ENCODE results near the gene TAS1R3.

TAS1R3 gene

DNA sequence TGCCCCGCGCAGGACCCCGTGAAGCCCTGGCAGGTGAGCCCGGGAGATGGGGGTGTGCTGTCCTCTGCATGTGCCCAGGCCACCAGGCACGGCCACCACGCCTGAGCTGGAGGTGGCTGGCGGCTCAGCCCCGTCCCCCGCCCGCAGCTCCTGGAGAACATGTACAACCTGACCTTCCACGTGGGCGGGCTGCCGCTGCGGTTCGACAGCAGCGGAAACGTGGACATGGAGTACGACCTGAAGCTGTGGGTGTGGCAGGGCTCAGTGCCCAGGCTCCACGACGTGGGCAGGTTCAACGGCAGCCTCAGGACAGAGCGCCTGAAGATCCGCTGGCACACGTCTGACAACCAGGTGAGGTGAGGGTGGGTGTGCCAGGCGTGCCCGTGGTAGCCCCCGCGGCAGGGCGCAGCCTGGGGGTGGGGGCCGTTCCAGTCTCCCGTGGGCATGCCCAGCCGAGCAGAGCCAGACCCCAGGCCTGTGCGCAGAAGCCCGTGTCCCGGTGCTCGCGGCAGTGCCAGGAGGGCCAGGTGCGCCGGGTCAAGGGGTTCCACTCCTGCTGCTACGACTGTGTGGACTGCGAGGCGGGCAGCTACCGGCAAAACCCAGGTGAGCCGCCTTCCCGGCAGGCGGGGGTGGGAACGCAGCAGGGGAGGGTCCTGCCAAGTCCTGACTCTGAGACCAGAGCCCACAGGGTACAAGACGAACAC, 1.8 kb downstream of the TAS1R3 start:
- in situ Hi-C loops (cut with MboI; ENCODE audit: low pct_unique_long_range_greater_than_20kb, low sequenced_read_pairs), result no loop called here
- no peak for DNase-seq

DNA sequence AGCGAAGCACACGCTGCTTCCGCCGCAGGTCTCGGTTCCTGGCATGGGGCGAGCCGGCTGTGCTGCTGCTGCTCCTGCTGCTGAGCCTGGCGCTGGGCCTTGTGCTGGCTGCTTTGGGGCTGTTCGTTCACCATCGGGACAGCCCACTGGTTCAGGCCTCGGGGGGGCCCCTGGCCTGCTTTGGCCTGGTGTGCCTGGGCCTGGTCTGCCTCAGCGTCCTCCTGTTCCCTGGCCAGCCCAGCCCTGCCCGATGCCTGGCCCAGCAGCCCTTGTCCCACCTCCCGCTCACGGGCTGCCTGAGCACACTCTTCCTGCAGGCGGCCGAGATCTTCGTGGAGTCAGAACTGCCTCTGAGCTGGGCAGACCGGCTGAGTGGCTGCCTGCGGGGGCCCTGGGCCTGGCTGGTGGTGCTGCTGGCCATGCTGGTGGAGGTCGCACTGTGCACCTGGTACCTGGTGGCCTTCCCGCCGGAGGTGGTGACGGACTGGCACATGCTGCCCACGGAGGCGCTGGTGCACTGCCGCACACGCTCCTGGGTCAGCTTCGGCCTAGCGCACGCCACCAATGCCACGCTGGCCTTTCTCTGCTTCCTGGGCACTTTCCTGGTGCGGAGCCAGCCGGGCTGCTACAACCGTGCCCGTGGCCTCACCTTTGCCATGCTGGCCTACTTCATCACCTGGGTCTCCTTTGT, 2.6 kb downstream of the TAS1R3 start:
- in situ Hi-C loops (cut with MboI; ENCODE audit: low pct_unique_long_range_greater_than_20kb, low sequenced_read_pairs), result no loop called here
- no peak for DNase-seq

DNA sequence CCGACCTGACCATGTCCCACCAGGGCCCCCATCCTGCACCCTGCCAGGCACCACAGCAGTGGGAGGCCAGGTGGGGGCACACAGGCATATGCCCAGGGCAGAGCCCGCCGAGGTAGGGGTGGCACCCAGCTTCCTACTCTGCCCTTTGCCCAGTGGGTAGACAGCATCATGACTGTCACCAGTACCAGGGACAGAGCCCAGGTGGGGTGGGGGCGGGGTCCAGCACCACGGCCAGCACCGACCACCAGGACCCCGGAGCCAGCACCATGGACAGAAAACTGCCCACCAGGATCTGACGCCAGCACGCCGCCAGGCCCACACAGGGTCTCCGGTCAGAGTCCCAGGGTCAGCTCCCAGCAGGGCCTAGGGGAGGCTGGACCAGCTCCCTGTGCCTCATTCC, 3.8 kb downstream of the TAS1R3 start:
- in situ Hi-C loops (cut with MboI; ENCODE audit: low pct_unique_long_range_greater_than_20kb, low sequenced_read_pairs), result no loop called here
- DNase-seq, result no peak

DNA sequence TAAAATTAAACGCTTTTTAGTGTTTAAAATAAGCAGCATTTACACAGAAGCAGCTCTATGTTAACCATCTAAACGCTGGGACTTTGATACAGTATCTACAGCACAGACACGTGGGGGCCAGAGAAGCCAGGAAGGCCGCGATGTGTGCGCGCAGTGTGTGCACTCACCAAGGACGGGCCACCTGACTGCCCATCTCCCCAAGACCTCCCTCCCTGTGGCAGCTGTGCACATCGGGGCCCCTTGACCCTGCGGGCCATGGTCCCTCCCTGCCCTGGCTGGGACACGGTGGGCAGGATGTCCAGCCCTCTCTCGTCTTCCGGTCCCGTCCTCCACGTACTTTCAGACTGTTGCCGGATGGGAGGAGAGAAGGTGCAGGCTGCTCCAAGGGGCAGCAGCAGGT, 4.2 kb downstream of the TAS1R3 start:
- no peak for DNase-seq
- in situ Hi-C loops (cut with MboI; ENCODE audit: low pct_unique_long_range_greater_than_20kb, low sequenced_read_pairs), result no loop called here

DNA sequence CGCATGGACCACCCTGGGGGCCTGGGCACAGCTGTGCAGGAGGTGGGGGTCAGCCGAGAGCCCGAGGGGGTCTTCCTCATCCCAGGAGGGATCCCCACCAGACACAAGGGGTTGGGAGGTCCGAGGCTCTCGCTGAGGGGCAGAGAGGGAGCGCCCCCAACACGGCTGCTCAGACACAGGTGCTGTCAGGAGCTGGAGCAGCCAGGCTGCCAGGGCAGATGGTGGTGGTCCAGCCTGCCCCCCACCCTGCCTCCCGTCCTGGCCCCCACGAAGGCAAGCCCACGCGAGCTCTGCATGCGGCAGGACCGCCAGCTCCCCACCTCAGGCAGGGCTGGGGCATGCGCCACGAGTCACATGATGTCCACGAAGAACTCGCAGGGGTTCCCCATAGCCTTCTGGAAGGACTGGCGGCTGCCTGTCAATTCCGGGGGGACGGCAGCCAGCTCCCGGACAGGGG, 4.7 kb downstream of the TAS1R3 start:
- no peak for DNase-seq
- in situ Hi-C loops (cut with MboI; ENCODE audit: low pct_unique_long_range_greater_than_20kb, low sequenced_read_pairs), result no loop called here

DNA sequence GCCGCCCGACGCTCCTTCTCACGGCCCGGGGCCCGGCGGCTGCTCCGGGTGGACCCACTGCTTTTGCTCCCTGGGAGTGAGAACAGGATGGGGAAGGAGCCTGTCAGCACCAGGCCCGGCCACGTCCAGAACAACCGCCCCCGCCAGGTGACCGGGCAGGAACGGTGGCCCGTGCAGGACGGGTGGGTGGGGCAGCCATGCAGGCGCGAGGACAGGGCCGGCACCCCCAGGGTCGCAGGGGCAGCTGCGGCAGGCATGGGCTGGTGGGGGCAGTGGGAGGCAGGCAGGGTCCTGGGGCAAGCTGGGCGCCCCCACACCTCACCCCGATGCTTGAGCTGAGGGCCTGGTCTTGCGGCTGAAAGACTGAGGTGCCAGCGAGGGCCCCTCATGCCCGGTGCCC, 5.4 kb downstream of the TAS1R3 start:
- in situ Hi-C loops (cut with MboI; ENCODE audit: low pct_unique_long_range_greater_than_20kb, low sequenced_read_pairs), result no loop called here
- no peak for DNase-seq

DNA sequence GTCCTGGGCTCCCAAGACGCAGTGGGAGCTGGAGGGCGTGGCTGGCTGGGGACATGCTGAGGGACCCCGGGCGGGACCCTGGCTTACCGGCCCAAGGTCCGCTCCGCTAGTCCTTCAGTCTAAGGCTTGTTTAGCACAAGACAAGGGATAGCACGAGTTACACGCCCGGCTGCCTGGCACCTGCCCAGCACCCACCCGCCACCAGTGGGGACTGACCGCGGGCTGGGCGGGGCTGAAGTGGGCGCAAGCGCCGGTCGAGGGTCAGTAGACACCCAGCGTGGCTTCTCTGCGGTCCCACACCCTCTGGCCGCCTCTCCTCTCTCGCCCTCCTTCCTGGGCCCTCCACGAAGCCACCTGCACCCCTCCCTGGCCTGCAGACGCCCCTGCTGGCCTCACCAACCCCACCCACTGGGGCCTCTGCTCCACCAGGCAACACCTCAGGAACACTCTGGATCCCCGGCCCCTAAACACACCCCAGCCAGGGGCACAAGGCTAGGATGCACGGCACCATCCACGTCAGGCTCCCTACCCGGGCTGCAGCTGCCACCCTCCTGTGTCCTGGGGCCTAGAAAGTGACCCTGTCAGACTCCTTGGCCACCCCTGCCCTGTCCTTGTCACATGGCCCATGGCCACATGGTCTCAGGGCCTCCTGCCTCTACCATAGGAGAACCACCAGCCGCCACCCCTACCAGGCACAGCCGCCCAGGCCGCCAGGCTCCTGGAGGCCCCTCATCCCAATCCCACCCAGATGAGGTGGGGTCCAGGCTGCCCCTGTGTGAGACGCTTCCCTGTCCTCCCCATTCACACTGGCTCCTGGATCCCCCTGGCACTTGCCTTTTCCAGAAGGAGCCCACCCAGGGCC, 6.1 kb downstream of the TAS1R3 start:
- in situ Hi-C loops (cut with MboI; ENCODE audit: low pct_unique_long_range_greater_than_20kb, low sequenced_read_pairs), result no loop called here
- no peak for DNase-seq

DNA sequence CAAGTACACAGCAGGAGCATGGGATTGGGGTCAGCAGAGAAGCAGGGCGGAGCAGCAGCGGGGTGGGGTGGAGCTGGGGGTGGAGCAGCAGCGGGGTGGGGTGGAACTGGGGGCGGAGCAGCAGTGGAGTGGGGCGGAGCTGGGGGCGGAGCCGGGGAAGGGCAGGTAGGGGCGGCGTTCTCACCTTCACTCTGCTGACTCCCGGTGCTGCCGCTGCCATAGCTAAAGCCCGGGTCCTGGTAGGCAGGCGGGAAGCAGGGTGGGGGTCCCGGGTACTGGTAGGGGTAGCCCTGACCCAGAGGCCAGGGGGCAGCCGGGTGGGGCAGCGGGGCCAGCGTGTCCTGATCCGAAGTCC, 6.7 kb downstream of the TAS1R3 start:
- no peak for DNase-seq
- in situ Hi-C loops (cut with MboI; ENCODE audit: low pct_unique_long_range_greater_than_20kb, low sequenced_read_pairs), result no loop called here

DNA sequence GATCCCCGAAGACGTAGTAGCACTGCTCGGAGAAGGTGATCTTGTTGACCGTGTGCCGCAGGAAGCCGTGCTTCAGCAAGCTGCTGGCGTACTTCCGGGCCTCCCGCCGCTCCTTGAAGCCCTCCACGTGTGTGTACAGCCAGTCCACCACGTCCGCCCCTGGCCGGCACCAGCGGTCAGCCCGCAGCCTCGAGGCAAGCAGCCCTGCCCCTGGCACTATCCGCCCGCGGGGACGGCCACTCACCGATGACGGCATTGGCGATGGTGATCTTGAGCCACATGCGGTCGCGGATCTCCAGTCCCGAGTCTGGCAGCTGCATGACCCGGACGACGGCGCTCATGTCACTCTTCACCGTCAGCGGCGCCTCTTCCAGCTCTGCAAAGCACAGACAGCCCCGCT, 7.2 kb downstream of the TAS1R3 start:
- in situ Hi-C loops (cut with MboI; ENCODE audit: low pct_unique_long_range_greater_than_20kb, low sequenced_read_pairs), result no loop called here
- no peak for DNase-seq

DNA sequence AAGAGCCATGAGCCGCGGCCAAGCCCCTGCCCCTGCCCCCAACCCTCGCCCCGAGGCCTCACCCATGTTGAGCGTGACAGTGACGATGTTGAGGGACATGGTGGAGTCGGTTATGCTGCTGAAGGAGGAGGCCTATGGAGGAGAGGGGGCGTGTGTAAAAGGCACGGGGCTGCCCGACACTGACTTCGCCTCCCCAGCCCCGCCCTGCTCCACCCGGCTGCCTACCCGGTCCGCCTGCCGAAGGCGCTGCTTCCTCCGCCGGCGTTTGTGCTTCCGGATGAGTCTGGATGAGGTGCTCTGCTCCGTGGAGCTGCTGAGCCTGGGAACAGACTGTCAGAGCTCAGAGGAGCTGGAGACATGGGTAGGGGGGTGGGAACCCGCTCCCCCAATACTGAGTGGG, 9.1 kb downstream of the TAS1R3 start:
- in situ Hi-C loops (cut with MboI; ENCODE audit: low pct_unique_long_range_greater_than_20kb, low sequenced_read_pairs), result no loop called here
- DNase-seq, result no peak

DNA sequence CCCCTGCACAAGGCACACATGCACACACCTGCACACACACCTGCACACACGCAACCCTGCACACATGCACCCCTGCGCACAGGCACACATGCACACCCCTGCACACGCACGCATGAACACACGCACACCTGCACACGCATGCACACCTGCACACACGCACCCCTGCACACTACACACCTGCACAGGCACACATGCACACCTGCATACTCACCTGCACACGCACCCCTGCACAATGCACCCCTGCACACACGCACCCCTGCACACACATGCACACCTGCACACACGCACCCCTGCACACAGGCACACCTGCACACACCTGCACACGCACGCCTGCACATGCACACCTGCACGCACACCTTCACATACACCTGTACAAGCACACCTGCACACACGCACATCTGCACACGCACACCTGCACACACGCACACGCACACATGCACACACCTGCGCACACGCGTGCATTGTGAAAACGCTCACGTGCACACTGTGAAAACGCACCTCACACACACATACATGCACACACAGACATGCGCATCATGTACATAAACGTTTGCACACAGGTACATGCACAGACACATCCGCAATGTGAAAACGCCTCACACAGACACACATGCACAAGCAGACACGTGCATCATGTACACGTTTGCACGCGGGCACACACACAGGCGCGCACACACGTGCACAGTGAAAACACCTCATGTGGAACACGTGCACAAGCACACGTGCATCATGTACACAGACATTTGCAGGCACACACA, 9.9 kb downstream of the TAS1R3 start:
- DNase-seq, result no peak
- in situ Hi-C loops (cut with MboI; ENCODE audit: low pct_unique_long_range_greater_than_20kb, low sequenced_read_pairs), result no loop called here

DNA sequence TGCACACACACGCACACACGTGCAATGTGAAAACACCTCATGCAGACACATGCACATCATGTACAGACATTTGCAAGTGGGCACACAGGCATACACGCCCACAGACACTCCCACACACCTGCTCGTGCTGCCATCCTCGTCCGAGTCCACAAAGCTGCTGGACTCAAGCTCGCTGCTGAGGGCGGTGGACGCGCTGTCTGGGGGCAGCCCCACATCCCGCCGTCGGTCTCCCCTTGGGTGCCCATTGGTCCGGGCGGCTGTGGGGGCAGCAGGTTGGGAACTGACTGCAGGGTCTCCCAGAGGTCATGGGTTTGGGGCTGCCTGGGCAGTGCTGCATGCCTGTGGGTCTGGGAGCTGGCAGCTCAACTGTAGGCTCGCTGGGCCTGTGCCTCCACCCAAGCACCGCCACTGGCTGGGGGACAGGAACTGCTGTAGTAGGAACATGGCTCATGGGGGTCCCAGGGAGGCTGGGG, 10.5 kb downstream of the TAS1R3 start:
- no peak for DNase-seq
- in situ Hi-C loops (cut with MboI; ENCODE audit: low pct_unique_long_range_greater_than_20kb, low sequenced_read_pairs), result no loop called here

DNA sequence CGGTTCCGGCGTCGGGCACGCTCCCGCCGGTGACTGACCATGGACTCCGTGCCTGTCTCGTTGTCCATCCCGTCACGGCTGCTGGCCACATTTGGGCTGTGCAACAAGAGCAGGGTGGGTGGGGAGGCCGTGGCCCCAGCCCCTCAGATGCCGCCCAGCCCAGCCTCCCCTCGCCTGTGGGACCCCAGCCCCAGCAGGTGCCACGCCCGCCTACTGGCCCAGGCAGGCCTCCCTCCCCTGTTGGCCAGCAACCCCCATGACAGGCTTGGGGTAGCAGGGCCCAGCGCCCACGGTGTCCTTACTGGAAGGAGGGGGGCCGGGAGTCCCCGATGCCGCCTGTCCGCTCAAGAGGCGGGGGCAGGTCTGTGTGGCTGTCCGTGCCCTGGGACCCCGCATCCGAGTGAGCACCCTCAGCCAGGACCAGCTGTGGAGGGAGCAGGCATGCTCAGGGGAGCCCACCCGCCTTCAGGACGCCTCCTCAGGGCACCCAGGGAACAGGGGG, 11.0 kb downstream of the TAS1R3 start:
- DNase-seq, result no peak
- in situ Hi-C loops (cut with MboI; ENCODE audit: low pct_unique_long_range_greater_than_20kb, low sequenced_read_pairs), result no loop called here

DNA sequence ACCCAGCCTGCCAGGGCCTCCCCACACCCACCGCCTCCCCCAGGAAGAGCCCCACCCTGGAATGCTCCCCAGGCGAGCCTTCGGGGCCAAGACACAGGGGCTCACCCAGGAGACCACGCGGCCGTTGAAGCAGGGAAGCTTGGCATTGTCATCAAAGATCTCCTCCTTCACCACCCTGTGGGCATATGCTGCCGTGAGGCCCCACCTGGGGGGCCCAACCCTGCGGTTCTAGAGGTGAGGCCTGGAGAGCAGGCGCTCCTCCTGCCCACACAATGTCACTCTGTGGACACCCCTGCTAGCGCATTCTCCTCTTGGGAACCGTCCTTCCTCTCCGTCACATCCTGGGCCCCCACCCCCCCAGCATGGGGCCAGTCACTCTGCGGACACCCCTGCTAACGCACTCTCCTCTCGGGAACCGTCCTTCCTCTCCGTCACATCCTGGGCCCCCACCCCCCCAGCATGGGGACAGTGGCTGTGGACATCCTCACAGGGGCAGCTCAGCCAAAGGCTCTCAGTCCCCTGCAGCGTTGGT, 11.6 kb downstream of the TAS1R3 start:
- in situ Hi-C loops (cut with MboI; ENCODE audit: low pct_unique_long_range_greater_than_20kb, low sequenced_read_pairs), result no loop called here
- no peak for DNase-seq

DNA sequence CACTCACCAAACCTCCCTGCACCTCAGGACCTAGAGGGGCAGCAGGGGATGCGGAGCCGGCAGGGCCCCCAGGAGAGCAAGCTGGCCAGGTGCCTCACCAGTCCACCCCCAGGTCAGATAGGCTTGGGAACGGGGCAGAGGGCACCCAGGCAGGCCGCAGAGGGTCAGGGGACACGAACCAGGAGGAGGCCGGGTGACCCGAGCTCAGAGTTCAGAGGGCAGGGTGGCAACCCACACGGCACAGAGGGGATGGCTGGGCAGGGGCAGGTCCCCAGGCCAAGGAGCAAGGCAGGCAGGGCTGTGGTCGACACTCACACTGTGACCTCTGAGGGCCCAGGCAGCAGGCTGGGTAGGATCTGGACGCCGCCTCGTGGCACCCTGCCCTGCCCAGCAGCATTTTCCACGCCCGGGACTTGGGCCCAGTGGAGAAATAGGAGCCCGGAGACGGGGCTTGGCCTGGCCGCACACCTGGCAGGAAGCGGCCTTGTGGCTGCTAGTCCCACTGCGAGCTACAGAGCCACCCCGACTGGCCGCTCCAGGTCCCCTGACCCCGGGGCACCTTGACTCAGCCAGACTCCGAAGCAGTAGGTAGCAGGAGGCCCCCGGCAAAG, 12.8 kb downstream of the TAS1R3 start:
- in situ Hi-C loops (cut with MboI; ENCODE audit: low pct_unique_long_range_greater_than_20kb, low sequenced_read_pairs), result no loop called here
- DNase-seq, result no peak

DNA sequence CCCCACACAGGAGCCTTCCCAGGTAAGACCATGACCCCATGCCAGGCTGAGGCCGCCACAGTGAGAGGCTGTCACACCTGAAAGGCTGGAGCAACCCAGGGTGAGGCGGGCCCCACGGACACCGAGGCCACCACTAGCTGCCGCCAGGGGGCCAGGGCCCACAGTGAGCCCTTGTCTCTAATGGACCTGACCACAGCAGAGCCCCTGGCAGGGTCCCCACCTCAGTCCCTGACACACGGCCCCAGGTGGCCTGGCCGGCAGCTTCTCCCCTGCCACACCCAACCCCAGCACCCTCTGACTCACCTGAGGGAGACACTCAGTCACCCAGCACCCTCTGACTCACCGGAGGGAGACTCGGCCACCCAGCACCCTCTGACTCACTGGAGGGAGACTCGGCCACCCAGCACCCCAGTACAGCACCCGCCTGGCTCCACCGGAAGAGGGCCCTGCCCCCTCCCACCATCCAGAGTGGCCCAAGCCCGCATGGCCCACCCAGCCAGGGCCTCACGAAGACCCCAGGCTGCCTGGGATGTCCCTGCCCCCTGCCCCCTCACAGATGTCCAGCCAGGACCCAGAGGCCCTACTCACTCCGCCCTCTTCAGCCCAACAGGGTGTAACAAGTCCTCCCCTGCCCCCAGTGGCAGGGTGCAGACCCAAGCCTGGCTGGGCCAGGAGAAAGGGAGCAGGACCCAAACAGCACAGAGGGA, 13.7 kb downstream of the TAS1R3 start:
- in situ Hi-C loops (cut with MboI; ENCODE audit: low pct_unique_long_range_greater_than_20kb, low sequenced_read_pairs), result no loop called here
- no peak for DNase-seq

DNA sequence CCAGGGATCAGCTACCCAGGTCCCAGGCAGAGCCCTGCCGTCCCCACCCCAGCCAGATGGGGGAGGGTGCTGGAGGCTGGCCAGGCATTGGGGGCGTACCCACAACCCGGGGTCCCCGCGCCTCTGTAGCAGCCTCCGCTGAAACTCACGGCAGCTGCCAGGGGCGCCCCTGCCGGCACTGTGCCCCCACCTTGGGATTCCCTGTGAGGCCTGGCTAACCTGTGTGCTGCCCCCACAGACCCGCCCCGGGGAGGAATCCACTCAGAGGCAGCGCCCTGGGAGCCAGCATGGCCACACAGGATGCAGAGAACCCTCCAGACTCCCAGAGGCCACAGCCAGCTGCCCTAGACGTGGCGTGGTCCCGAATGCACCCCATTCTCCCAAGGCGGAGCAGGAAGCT, 14.3 kb downstream of the TAS1R3 start:
- DNase-seq, result no peak
- in situ Hi-C loops (cut with MboI; ENCODE audit: low pct_unique_long_range_greater_than_20kb, low sequenced_read_pairs), result no loop called here

DNA sequence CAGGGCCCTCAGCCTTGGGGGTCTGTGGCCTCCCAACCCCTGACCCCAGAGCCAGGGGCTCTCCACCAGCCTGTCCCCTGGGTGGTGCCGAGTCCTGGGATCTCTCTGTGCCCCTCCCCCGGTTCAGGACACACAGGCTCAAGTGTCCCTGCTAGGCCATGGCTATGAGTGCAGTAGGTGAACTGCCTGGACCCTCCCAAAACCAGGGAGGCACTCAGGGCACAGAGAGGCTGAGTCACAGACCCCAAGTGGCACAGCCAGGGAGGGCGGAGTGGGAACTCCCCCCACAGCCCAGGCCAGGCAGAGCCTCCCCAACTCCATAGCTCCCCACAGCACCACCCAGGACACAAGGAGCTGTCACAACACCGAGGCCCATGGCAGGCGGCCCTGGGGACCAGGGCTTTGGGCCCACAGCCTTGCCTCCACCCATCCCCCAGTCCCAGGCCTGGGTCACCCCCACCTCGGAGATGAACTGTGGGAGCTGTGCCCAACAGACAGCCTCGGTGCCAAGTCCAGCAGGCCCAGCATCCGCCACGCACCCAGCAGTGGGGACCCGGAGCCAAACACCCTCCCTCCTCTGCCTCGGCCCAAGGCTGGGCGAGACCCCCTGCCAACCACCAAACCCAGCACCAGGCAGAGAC, 14.9 kb downstream of the TAS1R3 start:
- in situ Hi-C loops (cut with MboI; ENCODE audit: low pct_unique_long_range_greater_than_20kb, low sequenced_read_pairs), result no loop called here
- no peak for DNase-seq

All from KBM-7 (cell line).